ENCODE measurements around the gene NEGR1.

The NEGR1 gene

GRCh38 chr1:72119491-72119890 lies 162.8 kb downstream of the NEGR1 start:
- Histone ChIP-seq H3K4me2 (ENCODE audit: low read length) (no peak overlapping the region), H3K36me3 (replicated peaks; ENCODE audit: low read depth, low read length) (no peaks in the 10 kb centered on the region), H3K9me3 (ENCODE audit: insufficient read depth, low read length) (no peaks in the 10 kb centered on the region), H3K27ac (ENCODE audit: low read length) (no peak overlapping the region), H2AFZ (ENCODE audit: low read depth, low read length) (no peak overlapping the region), H3K9ac (ENCODE audit: low read length) (no peak overlapping the region), H4K20me1 (ENCODE audit: insufficient read depth, low read length) (no peaks in the 10 kb centered on the region), H3K4me3 (ENCODE audit: low read length) (no peak overlapping the region), H3K79me2 (ENCODE audit: low read length) (no peaks in the 10 kb centered on the region), H3K4me1 (ENCODE audit: low read length) (no peaks in the 10 kb centered on the region), H3K27me3 (ENCODE audit: low read depth, low read length) (no peaks in the 10 kb centered on the region)
- no peak for TF ChIP-seq EZH2phosphoT487 (IDR thresholded peaks at IDR 0.05; ENCODE audit: low read depth)
- no peak for TF ChIP-seq CTCF (IDR thresholded peaks at IDR 0.05; ENCODE audit: low read depth, low read length)

- no peaks in the 10 kb centered on the region for H3K4me1 ChIP-seq (ENCODE audit: low read length)
- H3K27ac ChIP-seq (ENCODE audit: low read length) = no peak overlapping the region
- no peak overlapping the region for H3K4me2 ChIP-seq (ENCODE audit: low read length)
- no peak overlapping the region for H3K9ac ChIP-seq (ENCODE audit: low read length)
- no peaks in the 10 kb centered on the region for H3K27me3 ChIP-seq (ENCODE audit: low read depth, low read length)
- no peaks in the 10 kb centered on the region for H3K9me3 ChIP-seq (ENCODE audit: insufficient read depth, low read length)
- no peaks in the 10 kb centered on the region for H3K36me3 ChIP-seq (replicated peaks; ENCODE audit: low read depth, low read length)
- H3K79me2 ChIP-seq (ENCODE audit: low read length) = no peaks in the 10 kb centered on the region
- no peak overlapping the region for H2AFZ ChIP-seq (ENCODE audit: low read depth, low read length)
- TF ChIP-seq EZH2phosphoT487 (IDR thresholded peaks at IDR 0.05; ENCODE audit: low read depth) (no peak), CTCF (IDR thresholded peaks at IDR 0.05; ENCODE audit: low read depth, low read length) (no peak)
- H4K20me1 ChIP-seq (ENCODE audit: insufficient read depth, low read length) = no peaks in the 10 kb centered on the region
- H3K4me3 ChIP-seq (ENCODE audit: low read length) = no peak overlapping the region
Observed at GRCh38 chr1:72117621-72118020, 164.7 kb downstream of the NEGR1 start.

GRCh38 chr1:72115290-72115689 lies 167.0 kb downstream of the NEGR1 start:
- Histone ChIP-seq H3K9me3 (ENCODE audit: insufficient read depth, low read length) (no peaks in the 10 kb centered on the region), H3K36me3 (replicated peaks; ENCODE audit: low read depth, low read length) (no peaks in the 10 kb centered on the region), H3K9ac (ENCODE audit: low read length) (no peak overlapping the region), H4K20me1 (ENCODE audit: insufficient read depth, low read length) (no peaks in the 10 kb centered on the region), H3K27ac (ENCODE audit: low read length) (no peak overlapping the region), H2AFZ (ENCODE audit: low read depth, low read length) (no peak overlapping the region), H3K4me2 (ENCODE audit: low read length) (no peak overlapping the region), H3K79me2 (ENCODE audit: low read length) (no peaks in the 10 kb centered on the region), H3K4me3 (ENCODE audit: low read length) (no peak overlapping the region), H3K27me3 (ENCODE audit: low read depth, low read length) (no peaks in the 10 kb centered on the region), H3K4me1 (ENCODE audit: low read length) (0 out of 2 replicates have a peak, but pooled peaks cover 2% of the 10 kb centered on the region)
- no peak for TF ChIP-seq EZH2phosphoT487 (IDR thresholded peaks at IDR 0.05; ENCODE audit: low read depth)
- TF ChIP-seq CTCF (IDR thresholded peaks at IDR 0.05; ENCODE audit: low read depth, low read length) = no peak

- Histone ChIP-seq H4K20me1 (ENCODE audit: insufficient read depth, low read length) (no peaks in the 10 kb centered on the region), H3K27me3 (ENCODE audit: low read depth, low read length) (no peaks in the 10 kb centered on the region), H3K27ac (ENCODE audit: low read length) (no peak overlapping the region), H3K4me3 (ENCODE audit: low read length) (no peak overlapping the region), H3K79me2 (ENCODE audit: low read length) (no peaks in the 10 kb centered on the region), H3K9ac (ENCODE audit: low read length) (no peak overlapping the region), H2AFZ (ENCODE audit: low read depth, low read length) (no peak overlapping the region), H3K4me1 (ENCODE audit: low read length) (0 out of 2 replicates have a peak, but pooled peaks cover 2% of the 10 kb centered on the region), H3K36me3 (replicated peaks; ENCODE audit: low read depth, low read length) (no peaks in the 10 kb centered on the region), H3K9me3 (ENCODE audit: insufficient read depth, low read length) (no peaks in the 10 kb centered on the region), H3K4me2 (ENCODE audit: low read length) (no peak overlapping the region)
- TF ChIP-seq CTCF (IDR thresholded peaks at IDR 0.05; ENCODE audit: low read depth, low read length) = no peak
- TF ChIP-seq EZH2phosphoT487 (IDR thresholded peaks at IDR 0.05; ENCODE audit: low read depth) = no peak
Observed at GRCh38 chr1:72111662-72112061, 170.7 kb downstream of the NEGR1 start.
